SK-N-MC (cell line): ENCODE data around the gene NBEA.
"Not testable (repeated sequence)": the region's sequence is repeated elsewhere in the genome, so short reads cannot be mapped to it uniquely, and the experiment has no call there.

Experiments used
- DNase-seq: peaks from one replicate; pipeline ENCODE4 v3.0.0-alpha.2; 2011; ENCODE audit warnings: low read depth, low spot score
- H3K27ac ChIP-seq: fragments of 200-600 bp; sonication (generic); 2 replicates; pipeline ENCODE4 v1.5.1; 2016; ENCODE audit warnings: mixed run types
- H3K36me3 ChIP-seq: fragments of 200-600 bp; sonication (generic); 2 replicates; pipeline ENCODE4 v1.6.1; 2017; ENCODE audit warnings: antibody characterized with exemption, low read length, mixed read lengths; ENCODE audit not compliant: insufficient read depth
- H3K4me3 ChIP-seq: fragments of 200-600 bp; sonication (generic); 2 replicates; pipeline ENCODE4 v1.5.1; 2016
- H3K9ac ChIP-seq: fragments of 200-600 bp; sonication (generic); 2 replicates; pipeline ENCODE4 v1.8.0; 2017; ENCODE audit warnings: mixed run types, mixed read lengths; ENCODE audit not compliant: insufficient read length
- H3K9me3 ChIP-seq: fragments of 200-600 bp; sonication (generic); 2 replicates; pipeline ENCODE4 v1.6.1; 2017; ENCODE audit warnings: low read depth, mild to moderate bottlenecking, antibody characterized with exemption, low read length, moderate library complexity, mixed read lengths
- EZH2 ChIP-seq: fragments of 200-600 bp; sonication (generic); IDR thresholded peaks from one replicate; pipeline ENCODE4 v1.6.1; 2017; ENCODE audit warnings: antibody characterized with exemption
- FOXP2 ChIP-seq: optimal IDR thresholded peaks from 2 replicates; pipeline ENCODE3; 2011; ENCODE audit warnings: mild to moderate bottlenecking, moderate library complexity; ENCODE audit not compliant: insufficient read depth; ENCODE audit errors: extremely low read length, control extremely low read depth
- POLR2AphosphoS5 ChIP-seq: IDR thresholded peaks from 2 replicates; pipeline ENCODE4 v1.6.1; 2012; ENCODE audit warnings: mild to moderate bottlenecking, low read depth, low read length, borderline replicate concordance

The NBEA gene

GRCh38 chr13:35675651-35676050 lies 733.6 kb downstream of the NBEA start:
- Histone ChIP-seq H3K36me3 (no peaks in the 10 kb centered on the region), H3K9ac (no peak overlapping the region), H3K27ac (no peak overlapping the region), H3K9me3 (no peaks in the 10 kb centered on the region), H3K4me3 (no peak overlapping the region)
- no peak for DNase-seq
- TF ChIP-seq FOXP2 (no peak), EZH2 (no peak), POLR2AphosphoS5 (no peak)

DNA sequence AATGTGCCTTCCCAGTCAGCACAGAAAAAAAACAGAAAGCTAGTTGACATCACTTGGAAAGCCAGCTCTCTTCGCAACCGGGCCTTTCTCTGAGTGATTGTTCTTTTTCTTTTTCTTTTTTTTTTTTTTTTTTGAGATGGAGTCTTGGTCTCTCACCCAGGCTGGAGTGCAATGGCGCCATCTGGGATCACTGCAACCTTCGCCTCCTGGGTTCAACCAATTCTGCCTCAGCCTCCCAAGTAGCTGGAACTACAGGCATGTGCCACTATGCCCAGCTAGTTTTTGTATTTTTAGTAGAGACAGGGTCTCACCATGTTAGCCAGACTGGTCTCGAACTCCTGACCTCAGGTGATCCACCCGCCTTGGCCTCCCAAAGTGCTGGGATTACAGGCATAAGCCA lies 735.8 kb downstream of the NBEA start:
- H3K36me3 ChIP-seq, H3K4me3 ChIP-seq, H3K9me3 ChIP-seq, H3K9ac ChIP-seq, H3K27ac ChIP-seq, DNase-seq: not testable (repeated sequence)

DNA sequence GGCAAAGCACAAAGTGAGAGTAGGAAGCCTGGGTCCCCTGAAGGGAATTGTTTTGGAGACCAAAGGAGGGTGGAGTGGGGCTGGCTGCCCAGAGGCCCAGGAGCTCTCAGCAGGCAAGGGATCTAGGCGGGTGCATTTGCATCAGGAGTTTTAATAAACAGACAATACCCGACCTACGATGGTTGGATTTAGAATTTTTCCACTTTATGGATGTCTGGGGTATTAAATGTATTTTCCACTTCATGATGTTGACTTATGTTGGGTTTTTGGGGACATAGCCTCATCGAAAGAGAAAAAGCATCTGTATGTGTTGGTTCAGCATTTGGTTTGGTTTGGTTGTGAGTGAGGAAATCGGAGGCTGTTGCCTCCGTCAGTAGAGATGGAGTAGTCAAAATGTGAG lies 739.6 kb downstream of the NBEA start:
- no peak for TF ChIP-seq FOXP2
- Histone ChIP-seq H3K9me3 (no peaks in the 10 kb centered on the region), H3K36me3 (no peaks in the 10 kb centered on the region), H3K27ac (no peak overlapping the region), H3K9ac (no peak overlapping the region), H3K4me3 (no peak overlapping the region)
- no peak for DNase-seq

DNA sequence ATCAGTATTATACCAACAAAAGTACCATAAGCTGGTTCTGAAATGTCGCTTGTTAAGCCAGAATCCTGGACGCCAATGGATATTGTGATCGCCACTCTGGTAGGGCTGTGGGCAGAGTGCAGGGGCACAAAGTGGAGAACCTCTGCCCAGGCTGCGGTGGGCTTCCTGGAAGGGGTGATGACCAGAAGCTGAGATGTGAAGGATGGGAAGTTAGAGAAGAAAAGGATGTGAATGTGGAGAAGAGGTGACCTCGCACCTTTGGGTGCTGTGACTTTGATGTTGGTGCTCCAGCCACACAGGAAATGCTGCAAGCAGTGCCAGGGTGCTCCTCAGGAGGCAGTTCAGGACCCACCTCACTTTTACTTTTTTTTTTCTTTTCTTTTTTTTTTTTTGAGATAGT lies 742.4 kb downstream of the NBEA start:
- H3K9me3 ChIP-seq, result no peaks in the 10 kb centered on the region
- no peak overlapping the region for H3K9ac ChIP-seq
- TF ChIP-seq POLR2AphosphoS5 (no peak), EZH2 (no peak), FOXP2 (no peak)
- no peaks in the 10 kb centered on the region for H3K36me3 ChIP-seq
- H3K27ac ChIP-seq, result no peak overlapping the region
- no peak for DNase-seq
- no peak overlapping the region for H3K4me3 ChIP-seq

DNA sequence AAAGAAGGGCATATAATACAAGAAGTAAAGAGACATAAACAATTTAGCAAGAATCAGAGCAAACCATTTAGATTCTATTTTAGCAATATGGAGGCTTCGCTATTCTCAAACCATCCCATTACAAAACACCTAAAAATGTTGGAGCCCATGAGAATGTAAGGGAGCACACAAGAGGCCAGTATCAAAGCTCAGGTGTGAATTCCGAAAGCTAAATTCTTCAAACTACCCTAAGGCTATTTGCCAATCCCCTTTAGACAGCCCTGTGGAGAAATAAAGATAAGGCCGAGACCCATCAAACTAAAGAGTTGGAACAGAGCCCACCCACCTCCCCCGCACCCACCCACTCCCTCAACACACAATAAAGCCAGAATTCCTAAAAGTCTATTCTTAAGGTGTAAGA lies 745.3 kb downstream of the NBEA start:
- Histone ChIP-seq H3K36me3 (no peaks in the 10 kb centered on the region), H3K27ac (no peak overlapping the region), H3K9me3 (no peaks in the 10 kb centered on the region), H3K9ac (no peak overlapping the region), H3K4me3 (no peak overlapping the region)
- no peak for DNase-seq
- TF ChIP-seq POLR2AphosphoS5 (no peak), FOXP2 (no peak), EZH2 (no peak)

- no peak for DNase-seq
- no peak overlapping the region for H3K27ac ChIP-seq
- TF ChIP-seq POLR2AphosphoS5 (no peak), EZH2 (no peak), FOXP2 (no peak)
Measured at GRCh38 chr13:35690581-35691207, 748.6 kb downstream of the NBEA start.

GRCh38 chr13:35693134-35693784 lies 751.2 kb downstream of the NBEA start:
- no peak overlapping the region for H3K9ac ChIP-seq
- no peak overlapping the region for H3K27ac ChIP-seq
- TF ChIP-seq POLR2AphosphoS5 (no peak), EZH2 (no peak), FOXP2 (no peak)
- no peak for DNase-seq
- no peak overlapping the region for H3K4me3 ChIP-seq
- H3K9me3 ChIP-seq, result no peaks in the 10 kb centered on the region
- no peaks in the 10 kb centered on the region for H3K36me3 ChIP-seq

More at GRCh38 chr13:35690581-35691207, 748.6 kb downstream of the NBEA start:
- Histone ChIP-seq H3K9me3 (no peaks in the 10 kb centered on the region), H3K9ac (no peak overlapping the region), H3K36me3 (no peaks in the 10 kb centered on the region), H3K4me3 (no peak overlapping the region)

GRCh38 chr13:35694031-35694430 lies 752.0 kb downstream of the NBEA start:
- no peak for DNase-seq
- no peak overlapping the region for H3K27ac ChIP-seq
- H3K9me3 ChIP-seq, result no peaks in the 10 kb centered on the region
- no peak for TF ChIP-seq FOXP2
- no peak for TF ChIP-seq EZH2
- no peak for TF ChIP-seq POLR2AphosphoS5
- no peak overlapping the region for H3K9ac ChIP-seq
- no peaks in the 10 kb centered on the region for H3K36me3 ChIP-seq
- H3K4me3 ChIP-seq, result no peak overlapping the region
